Fibroblast of skin of left biceps (primary cell): ENCODE results near the gene TNNI2.
A peak's percentile ranks its signal among the peaks of the same experiment; 100 is the strongest.
"Not testable (repeated sequence)": the region's sequence is repeated elsewhere in the genome, so short reads cannot be mapped to it uniquely, and the experiment has no call there.

ENCODE experiments used
- DNase-seq, 2 experiments: peaks; one replicate each; pipeline ENCODE4 v3.0.0-alpha.2; 2013; ENCODE audit warnings: low read depth in 2 of 2

TNNI2 gene

GRCh38 chr11:1862588-1863351 is 24.0 kb downstream of the TNNI2 start:
- DNase-seq = no peak

- peak; percentile 64 to 65 for DNase-seq
These were observed 24.8 kb downstream of the TNNI2 start for GRCh38 chr11:1863352-1864216.

GRCh38 chr11:1864231-1864630 is 25.4 kb downstream of the TNNI2 start:
- DNase-seq = no peak

GRCh38 chr11:1864831-1865665 is 26.3 kb downstream of the TNNI2 start:
- no peak for DNase-seq

GRCh38 chr11:1866226-1866625 is 27.4 kb downstream of the TNNI2 start:
- no peak for DNase-seq

- no peak for DNase-seq
These were observed 28.0 kb downstream of the TNNI2 start for GRCh38 chr11:1866776-1867175.

- DNase-seq = no peak
These were observed 28.6 kb downstream of the TNNI2 start for GRCh38 chr11:1867381-1867780.

- DNase-seq = no peak
These were observed 29.4 kb downstream of the TNNI2 start for GRCh38 chr11:1868056-1868635.

GRCh38 chr11:1868636-1869291 is 30.0 kb downstream of the TNNI2 start:
- no peak for DNase-seq

GRCh38 chr11:1869427-1870325 is 30.9 kb downstream of the TNNI2 start:
- no peak for DNase-seq

GRCh38 chr11:1870326-1870696 is 31.5 kb downstream of the TNNI2 start:
- no peak for DNase-seq

GRCh38 chr11:1870721-1871466 is 32.1 kb downstream of the TNNI2 start:
- DNase-seq = no peak

- DNase-seq = no peak
These were observed 32.8 kb downstream of the TNNI2 start for GRCh38 chr11:1871531-1871930.

GRCh38 chr11:1872267-1872985 is 33.6 kb downstream of the TNNI2 start:
- DNase-seq = no peak

- DNase-seq = no peak
These were observed 34.4 kb downstream of the TNNI2 start for GRCh38 chr11:1873048-1873812.

- not testable (repeated sequence) for DNase-seq
These were observed 35.0 kb downstream of the TNNI2 start for GRCh38 chr11:1873813-1874150.

GRCh38 chr11:1874441-1875092 is 35.8 kb downstream of the TNNI2 start:
- not testable (repeated sequence) for DNase-seq
